HEK293 (cell line): ENCODE data around the gene HEBP1.

ENCODE experiments used
- EGR2 ChIP-seq: fragments of 450-650 bp; formaldehyde crosslinking; IDR thresholded peaks from 2 replicates; pipeline ENCODE4 v1.5.1; 2016; ENCODE audit warnings: low read depth, missing biosample characterization, missing genetic modification characterization
- KLF16 ChIP-seq: fragments of 450-650 bp; formaldehyde crosslinking; IDR thresholded peaks from 2 replicates; pipeline ENCODE4 v1.5.1; 2017; ENCODE audit warnings: missing biosample characterization, missing genetic modification characterization
- PBX3 ChIP-seq: sonication (generic); formaldehyde crosslinking; IDR thresholded peaks from 2 replicates; pipeline ENCODE4 v1.8.1; 2022; ENCODE audit warnings: mild to moderate bottlenecking, moderate library complexity, missing genetic modification reagents
- SP7 ChIP-seq: fragments of 450-650 bp; formaldehyde crosslinking; IDR thresholded peaks from 2 replicates; pipeline ENCODE4 v1.5.1; 2016; ENCODE audit warnings: missing biosample characterization, missing genetic modification characterization
- ZBTB21 ChIP-seq: fragments of 450-650 bp; formaldehyde crosslinking; IDR thresholded peaks from 2 replicates; pipeline ENCODE4 v1.5.1; 2017; ENCODE audit warnings: missing biosample characterization, missing genetic modification characterization
- ZBTB26 ChIP-seq: fragments of 450-650 bp; formaldehyde crosslinking; optimal IDR thresholded peaks from 2 replicates; pipeline ENCODE3; 2016; ENCODE audit warnings: missing biosample characterization, mild to moderate bottlenecking, missing genetic modification characterization
- ZBTB48 ChIP-seq: fragments of 450-650 bp; formaldehyde crosslinking; IDR thresholded peaks from 2 replicates; pipeline ENCODE4 v1.5.1; 2016; ENCODE audit warnings: missing biosample characterization, missing genetic modification characterization
- ZBTB8A ChIP-seq: fragments of 450-650 bp; formaldehyde crosslinking; IDR thresholded peaks from 2 replicates; pipeline ENCODE4 v1.5.1; 2016; ENCODE audit warnings: missing biosample characterization, missing genetic modification characterization
- ZFP37 ChIP-seq: fragments of 450-650 bp; formaldehyde crosslinking; IDR thresholded peaks from 2 replicates; pipeline ENCODE4 v1.5.1; 2016; ENCODE audit warnings: missing biosample characterization, missing genetic modification characterization
- ZFP69B ChIP-seq: fragments of 450-650 bp; formaldehyde crosslinking; IDR thresholded peaks from 2 replicates; pipeline ENCODE4 v1.5.1; 2016; ENCODE audit warnings: missing biosample characterization, missing genetic modification characterization
- ZNF280D ChIP-seq: fragments of 450-650 bp; formaldehyde crosslinking; IDR thresholded peaks from 2 replicates; pipeline ENCODE4 v1.5.1; 2016; ENCODE audit warnings: missing biosample characterization, missing genetic modification characterization
- ZNF335 ChIP-seq: fragments of 450-650 bp; formaldehyde crosslinking; conservative IDR thresholded peaks from 2 replicates; pipeline ENCODE4 v1.5.1; 2016; ENCODE audit warnings: missing biosample characterization, missing genetic modification characterization
- ZNF391 ChIP-seq: fragments of 450-650 bp; formaldehyde crosslinking; IDR thresholded peaks from 2 replicates; pipeline ENCODE4 v1.5.1; 2016; ENCODE audit warnings: low read depth, missing biosample characterization, missing genetic modification characterization, borderline replicate concordance
- ZNF561 ChIP-seq: fragments of 450-650 bp; IDR thresholded peaks from 2 replicates; pipeline ENCODE4 v1.5.1; 2018; ENCODE audit warnings: missing biosample characterization, missing genetic modification characterization, borderline replicate concordance
- ZNF600 ChIP-seq: fragments of 450-650 bp; formaldehyde crosslinking; IDR thresholded peaks from 2 replicates; pipeline ENCODE4 v1.5.1; 2016; ENCODE audit warnings: missing biosample characterization, missing genetic modification characterization
- ZNF76 ChIP-seq: fragments of 450-650 bp; formaldehyde crosslinking; IDR thresholded peaks from 2 replicates; pipeline ENCODE4; 2016; ENCODE audit warnings: low read depth, missing biosample characterization, missing genetic modification characterization, borderline replicate concordance
- TF ChIP-seq, protein P1 (sequence below): fragments of 450-650 bp; formaldehyde crosslinking; IDR thresholded peaks from 2 replicates; pipeline ENCODE4 v1.5.1; 2016; ENCODE audit warnings: missing biosample characterization, missing genetic modification characterization
- TF ChIP-seq, protein P2 (sequence below): fragments of 450-650 bp; formaldehyde crosslinking; IDR thresholded peaks from 2 replicates; pipeline ENCODE4 v1.5.1; 2016; ENCODE audit warnings: missing biosample characterization, missing genetic modification characterization
- TF ChIP-seq, protein P3 (sequence below): fragments of 450-650 bp; formaldehyde crosslinking; IDR thresholded peaks from 2 replicates; pipeline ENCODE4 v1.5.1; 2016; ENCODE audit warnings: missing biosample characterization, missing genetic modification characterization, low read depth
- TF ChIP-seq, protein P4 (sequence below): fragments of 450-650 bp; formaldehyde crosslinking; IDR thresholded peaks from 2 replicates; pipeline ENCODE4 v1.5.1; 2016; ENCODE audit warnings: missing biosample characterization, missing genetic modification characterization

The HEBP1 gene

DNA sequence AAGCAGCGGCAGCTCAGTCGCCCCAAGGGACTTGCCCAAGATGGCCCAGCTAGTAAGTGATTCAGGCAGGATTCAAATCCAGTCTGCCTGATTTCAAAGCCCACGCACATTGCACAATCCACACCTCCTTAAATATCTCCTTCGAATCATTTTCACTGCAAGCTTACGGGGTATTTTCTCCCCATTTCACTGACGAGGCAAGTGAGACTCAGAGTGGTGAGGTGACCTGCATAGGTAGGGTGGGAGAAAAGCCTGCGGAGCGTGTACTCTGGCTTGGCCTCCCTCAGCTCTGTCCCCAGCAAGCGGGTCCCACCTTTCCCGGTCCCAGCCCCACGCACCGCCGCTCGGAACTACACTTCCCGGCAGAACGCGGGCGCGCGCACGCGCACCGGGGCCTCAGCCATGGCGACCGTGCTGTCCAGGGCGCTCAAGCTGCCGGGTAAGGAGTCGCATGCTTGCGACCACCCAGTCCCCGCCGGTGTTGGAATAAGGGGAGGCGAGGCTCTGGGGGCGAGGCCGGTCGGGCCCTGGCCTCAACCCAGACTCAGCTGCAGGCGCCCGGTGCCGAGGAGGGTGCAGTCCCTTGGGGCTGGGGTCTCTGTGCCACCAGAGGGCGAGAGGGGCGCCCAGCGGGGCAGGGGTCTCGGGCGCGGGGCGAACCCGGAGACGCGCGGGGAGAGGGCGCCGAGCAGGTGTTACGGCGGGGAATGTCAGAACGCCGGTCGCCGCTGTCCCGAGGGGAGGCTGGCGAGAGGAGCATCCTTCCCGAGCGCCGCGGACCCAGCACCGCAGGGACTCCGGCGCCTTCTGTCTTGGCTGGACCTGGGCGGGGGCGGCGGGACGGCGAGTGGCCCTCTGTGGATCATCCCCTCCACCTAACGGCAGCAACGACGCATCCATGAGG is 44.2 kb upstream of the HEBP1 start, which contains the start of gene FAM234B (continued):
- TF ChIP-seq ZNF280D (no peak), ZBTB26 (tag by site-specific recombination) (peak; percentile 97), PBX3 (0 out of 2 replicates have a peak, but pooled peaks have one; percentile 28), ZBTB8A (tag by site-specific recombination) (peak; percentile 94), ZFP37 (peak; percentile 63; the same call in 1 of the 2 replicates), KLF16 (peak; percentile 59; the same call in 1 of the 2 replicates), ZFP69B (tag by site-specific recombination) (peak; percentile 100), ZBTB21 (tag by site-specific recombination) (no peak; the same call in 1 of the 2 replicates), ZNF76 (tag by site-specific recombination) (peak; percentile 90), ZNF561 (tag by site-specific recombination) (0 out of 2 replicates have a peak, but pooled peaks have one; percentile 9), ZBTB48 (tag by site-specific recombination) (peak; percentile 44; the same call in 1 of the 2 replicates), ZNF391 (tag by site-specific recombination) (0 out of 2 replicates have a peak, but pooled peaks have one; percentile 21), SP7 (peak; percentile 54), EGR2 (tag by site-specific recombination) (peak; percentile 56), ZNF600 (peak; percentile 99), ZNF335 (tag by site-specific recombination) (peak; percentile 99)
- TF ChIP-seq, protein P1, sequence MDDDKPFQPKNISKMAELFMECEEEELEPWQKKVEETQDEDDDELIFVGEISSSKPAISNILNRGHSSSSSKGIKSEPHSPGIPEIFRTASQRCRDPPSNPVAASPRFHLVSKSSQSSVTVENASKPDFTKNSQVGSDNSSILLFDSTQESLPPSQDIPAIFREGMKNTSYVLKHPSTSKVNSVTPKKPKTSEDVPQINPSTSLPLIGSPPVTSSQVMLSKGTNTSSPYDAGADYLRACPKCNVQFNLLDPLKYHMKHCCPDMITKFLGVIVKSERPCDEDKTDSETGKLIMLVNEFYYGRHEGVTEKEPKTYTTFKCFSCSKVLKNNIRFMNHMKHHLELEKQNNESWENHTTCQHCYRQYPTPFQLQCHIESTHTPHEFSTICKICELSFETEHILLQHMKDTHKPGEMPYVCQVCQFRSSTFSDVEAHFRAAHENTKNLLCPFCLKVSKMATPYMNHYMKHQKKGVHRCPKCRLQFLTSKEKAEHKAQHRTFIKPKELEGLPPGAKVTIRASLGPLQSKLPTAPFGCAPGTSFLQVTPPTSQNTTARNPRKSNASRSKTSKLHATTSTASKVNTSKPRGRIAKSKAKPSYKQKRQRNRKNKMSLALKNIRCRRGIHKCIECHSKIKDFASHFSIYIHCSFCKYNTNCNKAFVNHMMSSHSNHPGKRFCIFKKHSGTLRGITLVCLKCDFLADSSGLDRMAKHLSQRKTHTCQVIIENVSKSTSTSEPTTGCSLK (tag by site-specific recombination): no peak
- TF ChIP-seq, protein P2, sequence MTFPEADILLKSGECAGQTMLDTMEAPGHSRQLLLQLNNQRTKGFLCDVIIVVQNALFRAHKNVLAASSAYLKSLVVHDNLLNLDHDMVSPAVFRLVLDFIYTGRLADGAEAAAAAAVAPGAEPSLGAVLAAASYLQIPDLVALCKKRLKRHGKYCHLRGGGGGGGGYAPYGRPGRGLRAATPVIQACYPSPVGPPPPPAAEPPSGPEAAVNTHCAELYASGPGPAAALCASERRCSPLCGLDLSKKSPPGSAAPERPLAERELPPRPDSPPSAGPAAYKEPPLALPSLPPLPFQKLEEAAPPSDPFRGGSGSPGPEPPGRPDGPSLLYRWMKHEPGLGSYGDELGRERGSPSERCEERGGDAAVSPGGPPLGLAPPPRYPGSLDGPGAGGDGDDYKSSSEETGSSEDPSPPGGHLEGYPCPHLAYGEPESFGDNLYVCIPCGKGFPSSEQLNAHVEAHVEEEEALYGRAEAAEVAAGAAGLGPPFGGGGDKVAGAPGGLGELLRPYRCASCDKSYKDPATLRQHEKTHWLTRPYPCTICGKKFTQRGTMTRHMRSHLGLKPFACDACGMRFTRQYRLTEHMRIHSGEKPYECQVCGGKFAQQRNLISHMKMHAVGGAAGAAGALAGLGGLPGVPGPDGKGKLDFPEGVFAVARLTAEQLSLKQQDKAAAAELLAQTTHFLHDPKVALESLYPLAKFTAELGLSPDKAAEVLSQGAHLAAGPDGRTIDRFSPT (tag by site-specific recombination): peak; percentile 89
- TF ChIP-seq, protein P3, sequence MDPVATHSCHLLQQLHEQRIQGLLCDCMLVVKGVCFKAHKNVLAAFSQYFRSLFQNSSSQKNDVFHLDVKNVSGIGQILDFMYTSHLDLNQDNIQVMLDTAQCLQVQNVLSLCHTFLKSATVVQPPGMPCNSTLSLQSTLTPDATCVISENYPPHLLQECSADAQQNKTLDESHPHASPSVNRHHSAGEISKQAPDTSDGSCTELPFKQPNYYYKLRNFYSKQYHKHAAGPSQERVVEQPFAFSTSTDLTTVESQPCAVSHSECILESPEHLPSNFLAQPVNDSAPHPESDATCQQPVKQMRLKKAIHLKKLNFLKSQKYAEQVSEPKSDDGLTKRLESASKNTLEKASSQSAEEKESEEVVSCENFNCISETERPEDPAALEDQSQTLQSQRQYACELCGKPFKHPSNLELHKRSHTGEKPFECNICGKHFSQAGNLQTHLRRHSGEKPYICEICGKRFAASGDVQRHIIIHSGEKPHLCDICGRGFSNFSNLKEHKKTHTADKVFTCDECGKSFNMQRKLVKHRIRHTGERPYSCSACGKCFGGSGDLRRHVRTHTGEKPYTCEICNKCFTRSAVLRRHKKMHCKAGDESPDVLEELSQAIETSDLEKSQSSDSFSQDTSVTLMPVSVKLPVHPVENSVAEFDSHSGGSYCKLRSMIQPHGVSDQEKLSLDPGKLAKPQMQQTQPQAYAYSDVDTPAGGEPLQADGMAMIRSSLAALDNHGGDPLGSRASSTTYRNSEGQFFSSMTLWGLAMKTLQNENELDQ (tag by site-specific recombination): 0 out of 2 replicates have a peak, but pooled peaks have one; percentile 4
- TF ChIP-seq, protein P4, sequence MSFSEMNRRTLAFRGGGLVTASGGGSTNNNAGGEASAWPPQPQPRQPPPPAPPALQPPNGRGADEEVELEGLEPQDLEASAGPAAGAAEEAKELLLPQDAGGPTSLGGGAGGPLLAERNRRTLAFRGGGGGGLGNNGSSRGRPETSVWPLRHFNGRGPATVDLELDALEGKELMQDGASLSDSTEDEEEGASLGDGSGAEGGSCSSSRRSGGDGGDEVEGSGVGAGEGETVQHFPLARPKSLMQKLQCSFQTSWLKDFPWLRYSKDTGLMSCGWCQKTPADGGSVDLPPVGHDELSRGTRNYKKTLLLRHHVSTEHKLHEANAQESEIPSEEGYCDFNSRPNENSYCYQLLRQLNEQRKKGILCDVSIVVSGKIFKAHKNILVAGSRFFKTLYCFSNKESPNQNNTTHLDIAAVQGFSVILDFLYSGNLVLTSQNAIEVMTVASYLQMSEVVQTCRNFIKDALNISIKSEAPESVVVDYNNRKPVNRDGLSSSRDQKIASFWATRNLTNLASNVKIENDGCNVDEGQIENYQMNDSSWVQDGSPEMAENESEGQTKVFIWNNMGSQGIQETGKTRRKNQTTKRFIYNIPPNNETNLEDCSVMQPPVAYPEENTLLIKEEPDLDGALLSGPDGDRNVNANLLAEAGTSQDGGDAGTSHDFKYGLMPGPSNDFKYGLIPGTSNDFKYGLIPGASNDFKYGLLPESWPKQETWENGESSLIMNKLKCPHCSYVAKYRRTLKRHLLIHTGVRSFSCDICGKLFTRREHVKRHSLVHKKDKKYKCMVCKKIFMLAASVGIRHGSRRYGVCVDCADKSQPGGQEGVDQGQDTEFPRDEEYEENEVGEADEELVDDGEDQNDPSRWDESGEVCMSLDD: peak; percentile 51
